HEK293 (cell line): ENCODE data around the gene TSPAN9.

Experiments used
- CTCF ChIA-PET: fragments of 350-600 bp; formaldehyde crosslinking; extraction: SDS; loops from one replicate; lab custom pipeline; 2021; ENCODE audit warnings: antibody characterized with exemption; lab: Yijun Ruan, JAX
- POLR2A ChIA-PET: fragments of 300-600 bp; formaldehyde crosslinking; extraction: SDS; loops from one replicate; lab custom pipeline; 2020; ENCODE audit warnings: antibody characterized with exemption, inconsistent platforms; lab: Yijun Ruan, JAX
- H3K27ac ChIP-seq: fragments of 200-500 bp; sonication (Bioruptor generic); 2 replicates; pipeline ENCODE4 v1.5.1; 2014; ENCODE audit warnings: low read depth, low read length, control low read depth, inconsistent platforms; ENCODE audit errors: extremely low read depth
- H3K36me3 ChIP-seq, 2 experiments: fragments of 200-500 bp in 1 of 2; sonication (Bioruptor generic) in 1 of 2; 1 replicate in 1 of 2; 2 replicates in 1 of 2; pipeline ENCODE4 v1.5.1; 2014 to 2017; ENCODE audit warnings: inconsistent platforms in 2 of 2, low read length in 2 of 2; ENCODE audit not compliant: control insufficient read depth in 2 of 2, insufficient read depth in 1 of 2
- H3K4me1 ChIP-seq: fragments of 200-500 bp; sonication (Bioruptor generic); 2 replicates; pipeline ENCODE4 v1.5.1; 2014; ENCODE audit warnings: mild to moderate bottlenecking, low read length, inconsistent platforms; ENCODE audit not compliant: control insufficient read depth, insufficient read depth
- H3K4me3 ChIP-seq: 2 replicates; pipeline ENCODE4 v1.5.1; 2011; ENCODE audit warnings: low read depth, mild to moderate bottlenecking, control low read depth, low read length, moderate library complexity
- H3K9me3 ChIP-seq: fragments of 200-500 bp; sonication (Bioruptor generic); 2 replicates; pipeline ENCODE4 v1.5.1; 2014; ENCODE audit warnings: low read depth, low read length, inconsistent platforms; ENCODE audit not compliant: control insufficient read depth, insufficient read depth
- CTCF ChIP-seq: fragments of 450-650 bp; formaldehyde crosslinking; IDR thresholded peaks from 2 replicates; pipeline ENCODE4 v1.5.1; 2016; ENCODE audit warnings: missing biosample characterization, missing genetic modification characterization
- EGR2 ChIP-seq: fragments of 450-650 bp; formaldehyde crosslinking; IDR thresholded peaks from 2 replicates; pipeline ENCODE4 v1.5.1; 2016; ENCODE audit warnings: low read depth, missing biosample characterization, missing genetic modification characterization
- GLIS2 ChIP-seq: fragments of 450-650 bp; formaldehyde crosslinking; IDR thresholded peaks from 2 replicates; pipeline ENCODE4 v1.5.1; 2016; ENCODE audit warnings: missing biosample characterization, missing genetic modification characterization
- HOXC10 ChIP-seq: sonication (generic); formaldehyde crosslinking; IDR thresholded peaks from 2 replicates; pipeline ENCODE4 v1.8.1; 2023; ENCODE audit warnings: mild to moderate bottlenecking, missing genetic modification reagents
- KLF10 ChIP-seq: fragments of 450-650 bp; IDR thresholded peaks from 2 replicates; pipeline ENCODE4 v1.5.1; 2018; ENCODE audit warnings: missing biosample characterization, mild to moderate bottlenecking, missing genetic modification characterization
- PRDM2 ChIP-seq: fragments of 450-650 bp; formaldehyde crosslinking; IDR thresholded peaks from 2 replicates; pipeline ENCODE4 v1.5.1; 2016; ENCODE audit warnings: missing biosample characterization, missing genetic modification characterization, borderline replicate concordance
- ZBTB1 ChIP-seq: fragments of 450-650 bp; formaldehyde crosslinking; IDR thresholded peaks from 2 replicates; pipeline ENCODE4 v1.5.1; 2016; ENCODE audit warnings: missing biosample characterization, missing genetic modification characterization
- ZFHX2 ChIP-seq: fragments of 450-650 bp; formaldehyde crosslinking; conservative IDR thresholded peaks from 2 replicates; pipeline ENCODE4 v1.5.1; 2016; ENCODE audit warnings: missing biosample characterization, missing genetic modification characterization
- ZNF394 ChIP-seq: fragments of 450-650 bp; formaldehyde crosslinking; IDR thresholded peaks from 2 replicates; pipeline ENCODE4 v1.5.1; 2016; ENCODE audit warnings: missing biosample characterization, missing genetic modification characterization, mild to moderate bottlenecking, moderate library complexity, borderline replicate concordance
- ZNF513 ChIP-seq: fragments of 450-650 bp; IDR thresholded peaks from 2 replicates; pipeline ENCODE4 v1.5.1; 2018; ENCODE audit warnings: missing biosample characterization, missing genetic modification characterization
- ZSCAN23 ChIP-seq: fragments of 450-650 bp; formaldehyde crosslinking; IDR thresholded peaks from 2 replicates; pipeline ENCODE4 v1.5.1; 2016; ENCODE audit warnings: missing biosample characterization, missing genetic modification characterization
- TF ChIP-seq, protein P1 (sequence below): fragments of 450-650 bp; formaldehyde crosslinking; IDR thresholded peaks from 2 replicates; pipeline ENCODE4 v1.5.1; 2016; ENCODE audit warnings: missing biosample characterization, missing genetic modification characterization

TSPAN9 gene

GRCh38 chr12:3069714-3070113, 7.5 kb upstream of the TSPAN9 start:
- no peaks in the 10 kb centered on the region for H3K36me3 ChIP-seq
- TF ChIP-seq KLF10 (tag by site-specific recombination) (no peak), ZFHX2 (tag by site-specific recombination) (peak; percentile 95), ZNF513 (no peak), PRDM2 (no peak), GLIS2 (no peak), ZBTB1 (tag by site-specific recombination) (no peak), EGR2 (tag by site-specific recombination) (peak; percentile 99), HOXC10 (no peak), ZSCAN23 (no peak)
- TF ChIP-seq, protein P1, sequence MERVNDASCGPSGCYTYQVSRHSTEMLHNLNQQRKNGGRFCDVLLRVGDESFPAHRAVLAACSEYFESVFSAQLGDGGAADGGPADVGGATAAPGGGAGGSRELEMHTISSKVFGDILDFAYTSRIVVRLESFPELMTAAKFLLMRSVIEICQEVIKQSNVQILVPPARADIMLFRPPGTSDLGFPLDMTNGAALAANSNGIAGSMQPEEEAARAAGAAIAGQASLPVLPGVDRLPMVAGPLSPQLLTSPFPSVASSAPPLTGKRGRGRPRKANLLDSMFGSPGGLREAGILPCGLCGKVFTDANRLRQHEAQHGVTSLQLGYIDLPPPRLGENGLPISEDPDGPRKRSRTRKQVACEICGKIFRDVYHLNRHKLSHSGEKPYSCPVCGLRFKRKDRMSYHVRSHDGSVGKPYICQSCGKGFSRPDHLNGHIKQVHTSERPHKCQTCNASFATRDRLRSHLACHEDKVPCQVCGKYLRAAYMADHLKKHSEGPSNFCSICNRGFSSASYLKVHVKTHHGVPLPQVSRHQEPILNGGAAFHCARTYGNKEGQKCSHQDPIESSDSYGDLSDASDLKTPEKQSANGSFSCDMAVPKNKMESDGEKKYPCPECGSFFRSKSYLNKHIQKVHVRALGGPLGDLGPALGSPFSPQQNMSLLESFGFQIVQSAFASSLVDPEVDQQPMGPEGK (tag by site-specific recombination): no peak
- TF ChIP-seq, all 188 proteins: peak for 2
- Histone ChIP-seq H3K4me1 (no peaks in the 10 kb centered on the region; the same call in 1 of the 2 replicates), H3K9me3 (no peaks in the 10 kb centered on the region), H3K27ac (no peak overlapping the region), H3K4me3 (no peak overlapping the region)
- POLR2A ChIA-PET: no interaction called here
- CTCF ChIA-PET: interaction anchor here (0.9 to 1.0 kb wide), 2 partner anchors 70 to 230 kb away, joined by 3 read pairs; no protein-coding TSS in a partner anchor

- POLR2A ChIA-PET: no interaction called here
- H3K4me3 ChIP-seq: no peak overlapping the region
- H3K27ac ChIP-seq: no peak overlapping the region
- H3K4me1 ChIP-seq: no peaks in the 10 kb centered on the region; the same call in 1 of the 2 replicates
- CTCF ChIA-PET: interaction anchor here (0.6 to 7.2 kb wide), 8 partner anchors 8 to 765 kb away, joined by 3 to 66 read pairs (median 4); no protein-coding TSS in a partner anchor
- TF ChIP-seq CTCF (tag by site-specific recombination): no peak
- TF ChIP-seq ZNF394 (tag by site-specific recombination): no peak
- H3K9me3 ChIP-seq: no peaks in the 10 kb centered on the region
- H3K36me3 ChIP-seq: no peaks in the 10 kb centered on the region
Measured at GRCh38 chr12:3071107-3071506, 6.1 kb upstream of the TSPAN9 start.
